ENCODE data around the gene DOP1B.
"Not testable (repeated sequence)": the region's sequence is repeated elsewhere in the genome, so short reads cannot be mapped to it uniquely, and the experiment has no call there.

The DOP1B gene

DNA sequence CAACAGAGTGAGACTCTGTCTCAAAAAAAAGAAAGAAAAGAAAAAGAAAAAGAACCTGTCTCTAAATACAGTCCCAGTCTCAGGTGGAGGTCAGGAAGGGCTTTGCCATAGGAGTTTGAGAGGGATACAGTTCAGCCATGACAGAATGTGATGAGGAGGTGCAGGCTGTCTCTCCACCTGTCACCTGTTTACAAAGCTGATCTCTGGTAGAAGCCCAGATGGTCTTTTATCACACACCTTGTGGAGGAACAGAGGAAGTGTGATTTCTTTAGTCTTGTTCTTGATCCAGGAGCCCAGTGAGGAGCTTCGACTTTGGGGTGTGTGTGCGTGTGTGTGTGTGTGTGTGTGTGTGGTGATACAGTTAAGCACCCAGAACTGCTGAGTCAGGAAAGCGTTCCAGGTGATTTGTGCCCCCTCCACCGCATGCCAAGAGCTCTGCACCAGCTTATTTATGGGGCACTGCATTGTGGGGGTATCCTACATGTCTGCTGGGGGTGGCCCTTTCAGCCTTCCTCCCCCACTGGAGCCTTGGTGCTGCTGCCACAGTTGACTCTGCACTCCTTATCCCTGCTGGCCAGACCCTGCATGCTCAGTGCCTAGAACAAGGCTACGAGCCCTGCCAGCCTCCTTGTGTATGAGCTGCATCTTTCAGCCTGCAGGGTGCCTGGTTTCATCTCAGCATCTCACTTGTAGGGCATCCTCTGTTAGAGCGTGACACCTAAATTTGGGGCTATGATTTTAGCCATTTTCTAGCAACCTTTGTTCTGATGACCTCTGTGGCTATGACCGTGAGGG lies 19.3 kb downstream of the DOP1B start:
- DNase-seq (ENCODE audit: low read depth) = no peak

DNA sequence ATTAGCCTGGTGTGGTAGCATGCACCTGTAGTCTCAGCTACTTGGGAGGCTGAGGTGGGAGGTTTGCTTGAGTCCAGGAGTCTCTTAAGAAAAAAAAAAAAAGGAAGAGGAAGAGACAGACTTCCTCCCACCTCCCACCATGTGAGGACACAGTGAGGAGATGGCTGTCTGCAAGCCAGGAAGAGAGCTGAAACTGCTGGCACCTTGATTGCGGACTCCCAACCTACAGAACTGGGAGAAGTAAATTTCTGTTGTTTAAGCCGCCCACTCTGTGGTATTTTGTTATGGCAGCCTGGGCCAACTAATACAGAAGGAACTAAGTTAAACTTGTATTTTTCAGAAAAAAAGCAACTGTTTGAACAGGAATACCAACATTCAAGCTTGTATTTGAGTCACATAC lies 21.7 kb downstream of the DOP1B start:
- no peak for DNase-seq (ENCODE audit: low read depth)

DNA sequence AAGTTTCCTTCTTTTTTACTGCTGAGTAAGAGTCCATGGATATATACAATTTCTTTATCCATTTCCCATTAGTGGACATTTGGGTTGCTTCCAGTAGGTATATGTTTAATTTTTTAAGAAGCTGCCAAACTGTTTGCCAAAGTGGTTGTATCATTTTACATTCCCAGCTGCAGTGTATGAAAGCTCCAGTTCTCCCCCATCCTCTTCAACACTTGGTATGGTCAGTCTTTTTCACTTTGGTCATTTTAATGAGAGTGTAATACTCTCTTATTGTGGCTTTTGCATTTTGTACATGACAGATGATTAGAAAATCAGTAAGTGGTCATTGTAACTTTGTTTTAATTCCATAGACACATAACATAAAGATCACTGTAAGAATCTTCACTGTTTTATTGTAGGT lies 22.5 kb downstream of the DOP1B start:
- DNase-seq (ENCODE audit: low read depth) = no peak

DNA sequence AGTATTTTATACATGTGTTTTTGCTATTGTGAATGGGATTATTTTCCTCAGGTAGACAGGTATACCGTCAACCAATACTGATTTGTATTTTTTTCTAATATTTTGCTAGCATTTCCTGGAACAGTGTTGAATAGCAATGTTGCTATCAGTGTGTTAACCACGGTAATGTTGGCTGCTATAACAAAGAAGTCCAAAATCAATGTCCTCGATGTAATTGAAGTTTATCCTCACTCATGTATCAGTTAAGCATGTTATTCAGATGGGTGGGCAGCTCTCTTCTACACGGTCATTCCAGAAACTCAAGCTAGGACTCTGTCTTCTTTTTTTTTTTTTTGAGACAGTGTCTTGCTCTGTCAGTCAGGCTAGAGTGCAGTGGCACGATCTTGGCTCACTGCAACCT lies 24.3 kb downstream of the DOP1B start:
- DNase-seq (ENCODE audit: low read depth) = no peak

- DNase-seq (ENCODE audit: low read depth) = no peak
Measured at GRCh38 chr21:36183144-36183795, 26.6 kb downstream of the DOP1B start.

GRCh38 chr21:36184545-36184944 lies 27.9 kb downstream of the DOP1B start:
- DNase-seq (ENCODE audit: low read depth) = no peak

- no peak for DNase-seq (ENCODE audit: low read depth)
Measured at GRCh38 chr21:36185523-36185922, 28.9 kb downstream of the DOP1B start.

- no peak for DNase-seq (ENCODE audit: low read depth)
Measured at GRCh38 chr21:36186081-36186480, 29.5 kb downstream of the DOP1B start.

DNA sequence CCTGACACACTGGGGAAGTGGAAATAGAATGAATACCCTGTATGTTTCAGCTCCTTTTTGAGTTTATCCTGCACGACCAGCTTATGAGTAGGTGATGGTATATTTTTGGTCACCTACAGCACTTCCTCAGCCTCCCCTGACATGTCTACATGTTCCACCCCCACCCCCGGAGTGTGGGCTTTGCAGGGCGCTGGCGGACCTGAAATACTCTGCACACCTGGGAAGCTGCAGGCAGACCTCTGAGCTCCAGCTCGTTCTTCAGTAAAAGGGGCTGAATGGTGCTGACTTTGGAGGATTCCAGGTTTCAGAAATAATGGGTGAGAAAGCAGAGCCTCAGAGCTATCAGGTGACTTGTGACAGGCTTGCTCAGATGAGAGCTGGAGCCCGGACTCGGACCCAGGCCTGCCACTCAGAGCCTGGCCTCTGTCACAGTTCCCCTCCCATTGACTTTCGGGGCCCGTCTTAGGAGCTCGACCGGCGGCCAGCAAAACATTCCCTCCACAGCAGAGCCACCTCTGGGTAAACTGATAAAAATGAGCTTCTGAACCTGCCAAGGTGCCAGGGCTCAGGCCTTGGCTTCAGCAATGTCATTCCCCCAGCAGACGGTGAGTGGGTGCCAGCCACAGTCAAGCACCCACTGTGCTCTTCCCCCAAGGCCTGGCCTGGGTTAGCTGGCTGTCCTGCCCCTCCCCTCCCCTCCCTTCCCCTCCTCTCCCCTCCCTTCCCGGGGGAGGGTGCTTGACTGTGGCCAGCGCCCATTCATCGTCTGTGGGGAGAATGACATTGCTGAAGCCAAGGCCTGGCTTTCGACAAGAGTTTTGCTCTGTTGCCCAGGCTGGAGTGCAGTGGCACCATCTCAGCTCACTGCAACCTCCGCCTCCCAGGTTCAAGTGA lies 30.1 kb downstream of the DOP1B start:
- no peak for DNase-seq (ENCODE audit: low read depth)

GRCh38 chr21:36188081-36188681 lies 31.6 kb downstream of the DOP1B start:
- no peak for DNase-seq (ENCODE audit: low read depth)

DNA sequence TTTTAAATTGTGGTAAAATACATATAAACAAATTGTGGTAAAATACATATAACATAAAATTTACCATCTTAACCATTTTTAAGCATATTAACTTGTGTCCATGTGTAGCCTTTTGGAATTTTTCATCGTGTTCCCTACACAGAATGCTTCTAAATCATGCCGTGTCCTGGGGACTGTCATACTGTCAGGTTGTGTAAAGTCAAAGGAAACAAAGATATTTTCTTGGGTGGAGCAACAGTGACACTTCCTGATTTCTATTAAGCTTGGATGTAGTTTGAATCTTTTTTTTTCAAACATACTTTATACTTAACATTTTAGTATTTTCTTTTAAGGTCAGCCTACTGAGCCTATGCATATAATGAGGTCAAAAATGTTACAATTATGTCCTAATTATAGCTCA lies 32.3 kb downstream of the DOP1B start:
- no peak for DNase-seq (ENCODE audit: low read depth)

GRCh38 chr21:36190736-36191135 lies 34.1 kb downstream of the DOP1B start:
- DNase-seq (ENCODE audit: low read depth) = no peak

DNA sequence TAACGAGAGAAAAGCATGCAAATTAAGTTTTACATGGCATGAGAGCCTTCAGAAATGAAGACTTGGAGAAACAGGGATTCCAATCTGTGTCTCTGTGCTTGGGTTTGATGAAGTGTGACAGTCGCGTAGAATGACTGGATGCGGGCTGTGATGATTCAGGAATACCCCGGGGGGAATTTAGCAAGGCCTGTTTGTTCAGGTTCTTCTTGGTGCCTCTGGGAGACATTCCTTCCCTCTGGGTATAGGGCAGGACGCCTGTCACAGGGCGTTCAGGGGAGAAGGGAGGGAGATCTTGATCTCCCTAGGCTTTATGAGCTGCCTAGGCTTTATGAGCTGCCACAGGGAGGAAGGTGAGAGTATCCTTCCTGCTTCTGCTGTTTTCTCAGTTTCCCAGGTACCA lies 36.6 kb downstream of the DOP1B start:
- no peak for DNase-seq (ENCODE audit: low read depth)

- DNase-seq (ENCODE audit: low read depth) = no peak
Measured at GRCh38 chr21:36194024-36194423, 37.4 kb downstream of the DOP1B start.

GRCh38 chr21:36195613-36196012 lies 39.0 kb downstream of the DOP1B start:
- no peak for DNase-seq (ENCODE audit: low read depth)

GRCh38 chr21:36199021-36199420 lies 42.4 kb downstream of the DOP1B start:
- DNase-seq (ENCODE audit: low read depth) = no peak

- DNase-seq (ENCODE audit: low read depth) = not testable (repeated sequence)
Measured at GRCh38 chr21:36199575-36199974, 43.0 kb downstream of the DOP1B start.

GRCh38 chr21:36200081-36200561 lies 43.5 kb downstream of the DOP1B start:
- DNase-seq (ENCODE audit: low read depth) = no peak

DNA sequence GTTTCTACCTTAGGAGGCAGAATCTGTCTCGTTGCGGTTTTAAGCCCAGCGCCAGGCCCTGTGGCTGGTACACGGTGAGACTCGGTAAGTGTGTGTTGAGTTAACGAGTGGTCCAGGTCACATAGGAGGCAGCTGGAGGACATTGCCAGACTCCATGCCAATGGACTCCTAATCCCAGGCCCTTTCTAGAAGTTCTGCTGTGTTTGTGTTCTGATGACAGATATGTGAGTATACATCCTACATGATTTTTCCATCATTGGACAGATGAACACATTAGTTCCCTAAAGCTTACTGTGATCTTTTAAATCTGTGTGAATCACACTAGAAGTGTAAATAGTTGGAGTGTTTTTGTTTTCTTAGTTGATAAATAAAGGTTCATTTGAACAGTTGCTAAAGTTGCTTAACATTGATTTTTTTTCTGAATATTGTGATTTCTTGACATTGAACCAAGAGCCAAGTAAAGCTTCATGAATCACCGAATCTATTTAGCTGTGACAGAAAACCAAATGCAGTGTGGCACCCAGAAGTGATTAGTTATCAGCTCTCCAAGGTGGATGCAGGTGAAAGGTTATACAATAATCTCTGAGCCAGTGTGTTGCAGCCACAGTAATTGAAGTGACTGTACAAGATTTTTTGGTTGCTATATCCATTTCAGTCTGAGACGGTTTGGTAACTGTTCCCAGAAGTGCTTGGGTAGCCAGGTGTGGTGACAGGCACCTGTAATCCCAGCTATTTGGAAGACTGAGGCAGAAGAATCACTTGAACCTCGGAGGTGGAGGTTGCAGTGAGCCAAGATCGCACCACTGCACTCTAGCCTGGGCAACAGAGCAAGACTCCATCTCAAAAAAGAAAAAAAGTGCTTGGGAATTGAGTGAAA lies 46.3 kb downstream of the DOP1B start:
- DNase-seq (ENCODE audit: low read depth) = no peak

DNA sequence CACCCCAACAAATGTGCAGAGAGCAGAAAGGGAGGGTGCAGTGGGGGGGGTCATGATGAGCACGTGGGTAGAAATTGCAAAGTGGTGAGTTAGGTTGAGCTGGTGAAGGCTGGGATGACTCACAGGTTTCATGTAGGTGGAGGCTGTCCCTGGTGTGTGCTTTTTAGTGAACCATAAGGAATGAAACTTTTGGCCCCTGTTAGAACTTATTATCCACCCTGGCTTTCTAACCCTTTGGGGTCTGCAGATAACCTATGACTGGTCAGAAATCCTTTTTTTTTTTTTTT lies 46.9 kb downstream of the DOP1B start:
- peak; percentile 44 for DNase-seq (ENCODE audit: low read depth)

- no peak for DNase-seq (ENCODE audit: low read depth)
Measured at GRCh38 chr21:36204980-36205379, 48.4 kb downstream of the DOP1B start.

Measured in activated T-cell treated with anti-CD3 and anti-CD28 coated beads for 48 hours (primary cell).